NCI-H774 (cell line): ENCODE data around the gene PSMB10.

Source experiments
- DNase-seq: peaks from one replicate; lab custom pipeline; 2025; lab: John Stamatoyannopoulos, UW

PSMB10 gene

GRCh38 chr16:67892375-67892774 is 44.3 kb downstream of the PSMB10 start:
- DNase-seq = no peak

- no peak for DNase-seq
These were observed 48.3 kb downstream of the PSMB10 start for GRCh38 chr16:67888331-67888730.

GRCh38 chr16:67886387-67886786 is 50.3 kb downstream of the PSMB10 start:
- DNase-seq = no peak

GRCh38 chr16:67885976-67886375 is 50.7 kb downstream of the PSMB10 start:
- no peak for DNase-seq

- DNase-seq = no peak
These were observed 51.1 kb downstream of the PSMB10 start for GRCh38 chr16:67885545-67885944.

- no peak for DNase-seq
These were observed 52.0 kb downstream of the PSMB10 start, which contains the start of gene NRN1L for GRCh38 chr16:67884684-67885083. TSS of gene NRN1L (plus strand) at chr16:67884885. CDS start at chr16:67884904, 19 bp downstream.
